ENCODE results near the gene BPIFA1.

Gene BPIFA1

GRCh38 chr20:33237989-33238388 is 2.2 kb downstream of the BPIFA1 start:
- no peaks in the 10 kb centered on the region for H3K36me3 ChIP-seq (ENCODE audit: control insufficient read depth, insufficient read depth, low read length)
- 86 to 92% methylated on average over 6 of the region's 6 CpGs for WGBS, 2 experiments
- no peaks in the 10 kb centered on the region for H3K4me1 ChIP-seq (ENCODE audit: control insufficient read depth, insufficient read depth, low read length)
- no peak overlapping the region for H3K27ac ChIP-seq (ENCODE audit: insufficient read depth, low read depth, low read length, poor library complexity, severe bottlenecking)
- no peak overlapping the region for H3K4me3 ChIP-seq (ENCODE audit: insufficient read depth, low read depth, low read length)
- H3K27me3 ChIP-seq (ENCODE audit: control insufficient read depth, insufficient read depth, low read length, poor library complexity, severe bottlenecking) = peaks cover 3% of the 10 kb centered on the region
- no peaks in the 10 kb centered on the region for H3K9me3 ChIP-seq (ENCODE audit: control insufficient read depth, low read length)

- Histone ChIP-seq H3K27ac (ENCODE audit: insufficient read depth, low read depth, low read length, poor library complexity, severe bottlenecking) (no peak overlapping the region), H3K9me3 (ENCODE audit: control insufficient read depth, low read length) (no peaks in the 10 kb centered on the region), H3K27me3 (ENCODE audit: control insufficient read depth, insufficient read depth, low read length, poor library complexity, severe bottlenecking) (peaks cover 3% of the 10 kb centered on the region), H3K4me1 (ENCODE audit: control insufficient read depth, insufficient read depth, low read length) (no peaks in the 10 kb centered on the region), H3K4me3 (ENCODE audit: insufficient read depth, low read depth, low read length) (no peak overlapping the region), H3K36me3 (ENCODE audit: control insufficient read depth, insufficient read depth, low read length) (no peaks in the 10 kb centered on the region)
- whole genome bisulfite sequencing, 2 experiments = 30 to 53% methylated on average over 1 of the region's 1 CpG
These were observed 3.6 kb downstream of the BPIFA1 start for GRCh38 chr20:33239418-33239817.

GRCh38 chr20:33239979-33240736 is 4.4 kb downstream of the BPIFA1 start:
- Histone ChIP-seq H3K4me3 (ENCODE audit: insufficient read depth, low read depth, low read length) (no peak overlapping the region), H3K9me3 (ENCODE audit: control insufficient read depth, low read length) (no peaks in the 10 kb centered on the region), H3K27ac (ENCODE audit: insufficient read depth, low read depth, low read length, poor library complexity, severe bottlenecking) (no peak overlapping the region), H3K36me3 (ENCODE audit: control insufficient read depth, insufficient read depth, low read length) (no peaks in the 10 kb centered on the region), H3K4me1 (ENCODE audit: control insufficient read depth, insufficient read depth, low read length) (no peaks in the 10 kb centered on the region), H3K27me3 (ENCODE audit: control insufficient read depth, insufficient read depth, low read length, poor library complexity, severe bottlenecking) (peaks cover 3% of the 10 kb centered on the region)
- WGBS, 2 experiments = 82 to 83% methylated on average over 4 of the region's 4 CpGs

GRCh38 chr20:33240923-33241322 is 5.1 kb downstream of the BPIFA1 start:
- WGBS, 2 experiments = 62 to 72% methylated on average over 5 of the region's 5 CpGs

GRCh38 chr20:33242319-33243100 is 6.7 kb downstream of the BPIFA1 start:
- no peaks in the 10 kb centered on the region for H3K9me3 ChIP-seq (ENCODE audit: control insufficient read depth, low read length)
- H3K4me3 ChIP-seq (ENCODE audit: insufficient read depth, low read depth, low read length) = no peak overlapping the region
- 79 to 84% methylated on average over 7 of the region's 7 CpGs for WGBS, 2 experiments
- H3K36me3 ChIP-seq (ENCODE audit: control insufficient read depth, insufficient read depth, low read length) = no peaks in the 10 kb centered on the region
- no peaks in the 10 kb centered on the region for H3K4me1 ChIP-seq (ENCODE audit: control insufficient read depth, insufficient read depth, low read length)
- no peak overlapping the region for H3K27ac ChIP-seq (ENCODE audit: insufficient read depth, low read depth, low read length, poor library complexity, severe bottlenecking)
- H3K27me3 ChIP-seq (ENCODE audit: control insufficient read depth, insufficient read depth, low read length, poor library complexity, severe bottlenecking) = no peaks in the 10 kb centered on the region

More at GRCh38 chr20:33240923-33241322, 5.1 kb downstream of the BPIFA1 start:
- Histone ChIP-seq H3K36me3 (ENCODE audit: control insufficient read depth, insufficient read depth, low read length) (no peaks in the 10 kb centered on the region), H3K4me3 (ENCODE audit: insufficient read depth, low read depth, low read length) (no peak overlapping the region), H3K27me3 (ENCODE audit: control insufficient read depth, insufficient read depth, low read length, poor library complexity, severe bottlenecking) (no peaks in the 10 kb centered on the region), H3K4me1 (ENCODE audit: control insufficient read depth, insufficient read depth, low read length) (no peaks in the 10 kb centered on the region), H3K9me3 (ENCODE audit: control insufficient read depth, low read length) (no peaks in the 10 kb centered on the region), H3K27ac (ENCODE audit: insufficient read depth, low read depth, low read length, poor library complexity, severe bottlenecking) (no peak overlapping the region)

- H3K27ac ChIP-seq (ENCODE audit: insufficient read depth, low read depth, low read length, poor library complexity, severe bottlenecking) = no peak overlapping the region
- no peaks in the 10 kb centered on the region for H3K9me3 ChIP-seq (ENCODE audit: control insufficient read depth, low read length)
- WGBS, 2 experiments = 89 to 90% methylated on average over 3 of the region's 3 CpGs
- H3K4me1 ChIP-seq (ENCODE audit: control insufficient read depth, insufficient read depth, low read length) = no peaks in the 10 kb centered on the region
- no peaks in the 10 kb centered on the region for H3K27me3 ChIP-seq (ENCODE audit: control insufficient read depth, insufficient read depth, low read length, poor library complexity, severe bottlenecking)
- H3K4me3 ChIP-seq (ENCODE audit: insufficient read depth, low read depth, low read length) = no peak overlapping the region
- H3K36me3 ChIP-seq (ENCODE audit: control insufficient read depth, insufficient read depth, low read length) = no peaks in the 10 kb centered on the region
These were observed 10.3 kb downstream of the BPIFA1 start for GRCh38 chr20:33246077-33246476.

- WGBS, 2 experiments = 94 to 95% methylated on average over 1 of the region's 1 CpG
These were observed 13.7 kb downstream of the BPIFA1 start for GRCh38 chr20:33249456-33249855.

GRCh38 chr20:33250666-33251065 is 14.9 kb downstream of the BPIFA1 start:
- 70 to 76% methylated on average over 2 of the region's 2 CpGs for WGBS, 2 experiments
- H3K27ac ChIP-seq (ENCODE audit: insufficient read depth, low read depth, low read length, poor library complexity, severe bottlenecking) = no peak overlapping the region
- H3K4me1 ChIP-seq (ENCODE audit: control insufficient read depth, insufficient read depth, low read length) = no peaks in the 10 kb centered on the region
- H3K4me3 ChIP-seq (ENCODE audit: insufficient read depth, low read depth, low read length) = no peak overlapping the region
- H3K36me3 ChIP-seq (ENCODE audit: control insufficient read depth, insufficient read depth, low read length) = no peaks in the 10 kb centered on the region
- no peaks in the 10 kb centered on the region for H3K9me3 ChIP-seq (ENCODE audit: control insufficient read depth, low read length)
- H3K27me3 ChIP-seq (ENCODE audit: control insufficient read depth, insufficient read depth, low read length, poor library complexity, severe bottlenecking) = no peaks in the 10 kb centered on the region

More at GRCh38 chr20:33249456-33249855, 13.7 kb downstream of the BPIFA1 start:
- Histone ChIP-seq H3K36me3 (ENCODE audit: control insufficient read depth, insufficient read depth, low read length) (no peaks in the 10 kb centered on the region), H3K27ac (ENCODE audit: insufficient read depth, low read depth, low read length, poor library complexity, severe bottlenecking) (no peak overlapping the region), H3K4me1 (ENCODE audit: control insufficient read depth, insufficient read depth, low read length) (no peaks in the 10 kb centered on the region), H3K4me3 (ENCODE audit: insufficient read depth, low read depth, low read length) (no peak overlapping the region), H3K27me3 (ENCODE audit: control insufficient read depth, insufficient read depth, low read length, poor library complexity, severe bottlenecking) (no peaks in the 10 kb centered on the region), H3K9me3 (ENCODE audit: control insufficient read depth, low read length) (no peaks in the 10 kb centered on the region)

- WGBS, 2 experiments = 91 to 96% methylated on average over 3 of the region's 3 CpGs
- Histone ChIP-seq H3K36me3 (ENCODE audit: control insufficient read depth, insufficient read depth, low read length) (no peaks in the 10 kb centered on the region), H3K4me1 (ENCODE audit: control insufficient read depth, insufficient read depth, low read length) (no peaks in the 10 kb centered on the region), H3K9me3 (ENCODE audit: control insufficient read depth, low read length) (no peaks in the 10 kb centered on the region), H3K27ac (ENCODE audit: insufficient read depth, low read depth, low read length, poor library complexity, severe bottlenecking) (no peak overlapping the region), H3K4me3 (ENCODE audit: insufficient read depth, low read depth, low read length) (no peak overlapping the region), H3K27me3 (ENCODE audit: control insufficient read depth, insufficient read depth, low read length, poor library complexity, severe bottlenecking) (no peaks in the 10 kb centered on the region)
These were observed 15.7 kb downstream of the BPIFA1 start for GRCh38 chr20:33251496-33251895.

- Histone ChIP-seq H3K27ac (ENCODE audit: insufficient read depth, low read depth, low read length, poor library complexity, severe bottlenecking) (no peak overlapping the region), H3K27me3 (ENCODE audit: control insufficient read depth, insufficient read depth, low read length, poor library complexity, severe bottlenecking) (no peaks in the 10 kb centered on the region), H3K4me1 (ENCODE audit: control insufficient read depth, insufficient read depth, low read length) (no peaks in the 10 kb centered on the region), H3K9me3 (ENCODE audit: control insufficient read depth, low read length) (no peaks in the 10 kb centered on the region), H3K36me3 (ENCODE audit: control insufficient read depth, insufficient read depth, low read length) (no peaks in the 10 kb centered on the region), H3K4me3 (ENCODE audit: insufficient read depth, low read depth, low read length) (no peak overlapping the region)
- 89 to 92% methylated on average over 3 of the region's 3 CpGs for WGBS, 2 experiments
These were observed 16.7 kb downstream of the BPIFA1 start for GRCh38 chr20:33252460-33252859.

Data from ectodermal cell (in vitro differentiated cells).